Liver (tissue), 9 donors: ENCODE measurements around the gene OR4B1. TPM values are rescaled to one million over a fixed set of nuclear protein-coding genes. Genes with fewer than 3 reads are reported as not detected.

ENCODE experiments used
- DNase-seq: peaks from one replicate; pipeline ENCODE4 v3.0.0-alpha.2; 2017; ENCODE audit warnings: low spot score
- H3K27ac ChIP-seq, 2 donors: one replicate each; pipeline ENCODE4 v1.7.0; 2013; ENCODE audit warnings: inconsistent platforms in 2 of 2, low read length in 2 of 2, control low read depth in 1 of 2, low read depth in 1 of 2, mild to moderate bottlenecking in 1 of 2
- H3K27me3 ChIP-seq, 4 donors: one replicate each; pipeline versions ENCODE4 v1.6.1 to v1.7.0; 2013; ENCODE audit warnings: low read length in 3 of 4, inconsistent platforms in 1 of 4, mild to moderate bottlenecking in 1 of 4, moderate library complexity in 1 of 4; ENCODE audit not compliant: control insufficient read depth in 4 of 4, insufficient read depth in 4 of 4
- H3K36me3 ChIP-seq, 4 donors: one replicate each; pipeline versions ENCODE4 v1.6.1 to v1.7.0; 2013; ENCODE audit warnings: low read length in 3 of 4, mild to moderate bottlenecking in 3 of 4, low read depth in 1 of 4, moderate library complexity in 1 of 4; ENCODE audit not compliant: control insufficient read depth in 4 of 4, insufficient read depth in 3 of 4
- H3K4me1 ChIP-seq, 4 donors: one replicate each; pipeline versions ENCODE4 v1.6.1 to v1.7.0; 2013; ENCODE audit warnings: low read length in 3 of 4, mild to moderate bottlenecking in 3 of 4, moderate library complexity in 1 of 4; ENCODE audit not compliant: control insufficient read depth in 4 of 4, insufficient read depth in 4 of 4
- H3K4me3 ChIP-seq, 3 donors: one replicate each; pipeline versions ENCODE4 v1.6.1 to v1.7.0; 2013; ENCODE audit warnings: low read length in 3 of 3, control low read depth in 1 of 3, low read depth in 1 of 3, mild to moderate bottlenecking in 1 of 3
- H3K9ac ChIP-seq, 2 donors: one replicate each; pipeline ENCODE4 v1.7.0; 2013; ENCODE audit warnings: low read length in 2 of 2, mild to moderate bottlenecking in 2 of 2, moderate library complexity in 2 of 2, control low read depth in 1 of 2, low read depth in 1 of 2
- H3K9me3 ChIP-seq, 4 donors: one replicate each; pipeline versions ENCODE4 v1.6.1 to v1.7.0; 2013; ENCODE audit warnings: low read length in 3 of 4; ENCODE audit not compliant: control insufficient read depth in 4 of 4
- ATF3 ChIP-seq: IDR thresholded peaks from 2 replicates; pipeline ENCODE4 v1.6.1; 2016; ENCODE audit warnings: antibody characterized with exemption
- FOXA1 ChIP-seq: IDR thresholded peaks from 2 replicates; pipeline ENCODE4 v1.6.1; 2016; ENCODE audit warnings: antibody characterized with exemption
- FOXA2 ChIP-seq: IDR thresholded peaks from 2 replicates; pipeline ENCODE4 v1.6.1; 2016; ENCODE audit warnings: antibody characterized with exemption
- GABPA ChIP-seq, 2 donors: IDR thresholded peaks in 1 of 2; conservative IDR thresholded peaks in 1 of 2; 2 replicates each; pipeline ENCODE4 v1.6.1; 2016; ENCODE audit warnings: antibody characterized with exemption in 2 of 2, mild to moderate bottlenecking in 1 of 2, moderate library complexity in 1 of 2
- HNF4A ChIP-seq, 2 donors: conservative IDR thresholded peaks; 2 replicates each; pipeline ENCODE4 v1.6.1; 2016; ENCODE audit warnings: antibody characterized with exemption in 2 of 2, mild to moderate bottlenecking in 2 of 2
- HNF4G ChIP-seq: IDR thresholded peaks from 2 replicates; pipeline ENCODE4 v1.6.1; 2016; ENCODE audit warnings: antibody characterized with exemption
- JUND ChIP-seq, 2 donors: IDR thresholded peaks; 2 replicates each; pipeline ENCODE4 v1.6.1; 2016; ENCODE audit warnings: antibody characterized with exemption in 2 of 2
- NR2F2 ChIP-seq: IDR thresholded peaks from 2 replicates; pipeline ENCODE4 v1.6.1; 2016; ENCODE audit warnings: antibody characterized with exemption
- RAD21 ChIP-seq, 2 donors: IDR thresholded peaks; 2 replicates each; pipeline ENCODE4 v1.6.1; 2016; ENCODE audit warnings: antibody characterized with exemption in 2 of 2, mild to moderate bottlenecking in 2 of 2
- REST ChIP-seq: IDR thresholded peaks from 2 replicates; pipeline ENCODE4 v1.6.1; 2016; ENCODE audit warnings: antibody characterized with exemption, mild to moderate bottlenecking
- RXRA ChIP-seq, 2 donors: IDR thresholded peaks; 2 replicates each; pipeline ENCODE4 v1.6.1; 2017 to 2018; ENCODE audit warnings: antibody characterized with exemption in 2 of 2, mild to moderate bottlenecking in 1 of 2
- SP1 ChIP-seq: IDR thresholded peaks from 2 replicates; pipeline ENCODE4 v1.6.1; 2018; ENCODE audit warnings: antibody characterized with exemption, mild to moderate bottlenecking
- TAF1 ChIP-seq: conservative IDR thresholded peaks from 2 replicates; pipeline ENCODE4 v1.6.1; 2016; ENCODE audit warnings: antibody characterized with exemption, mild to moderate bottlenecking
- YY1 ChIP-seq: IDR thresholded peaks from 2 replicates; pipeline ENCODE4 v1.6.1; 2016; ENCODE audit warnings: antibody characterized with exemption, mild to moderate bottlenecking
- WGBS: extraction: QIAGEN DNeasy Blood & Tissue Kit; methylation state at CpG from one replicate; pipeline ENCODE4 v1.1.7; 2013; 5-methylcytosine and 5-hydroxymethylcytosine counted together
- polyA plus RNA-seq, 2 donors: library from polyadenylated mRNA; stranded (reverse) in 1 of 2; unstranded in 1 of 2; fragments of 200-250 nt in 1 of 2; fragments of >200 nt in 1 of 2; fragmentation: Nextera tagmentation in 1 of 2; extraction: Ambion mirVana in 1 of 2; gene quantifications; one replicate each; pipeline versions ENCODE4 v1.2.1 to v1.2.3, GENCODE V29; 2013 to 2015
- total RNA-seq, 2 donors: library from RNA; depleted of rRNA; stranded (reverse); fragments of >200 nt; gene quantifications; one replicate each; pipeline ENCODE4 v1.2.3, GENCODE V29; 2014
- TF ChIP-seq, protein P1 (sequence below): IDR thresholded peaks from 2 replicates; pipeline ENCODE4 v1.6.1; 2016; ENCODE audit warnings: antibody characterized with exemption
- TF ChIP-seq, protein P2 (sequence below): fragments of 150-350 bp; IDR thresholded peaks from 2 replicates; pipeline ENCODE4 v1.5.1; 2017; ENCODE audit warnings: improper control_type of control experiment, low read depth, low read length; ENCODE audit not compliant: missing input control
- TF ChIP-seq, protein P3 (sequence below): IDR thresholded peaks from 2 replicates; pipeline ENCODE4 v1.6.1; 2016; ENCODE audit warnings: antibody characterized with exemption
- donor health status: healthy.
- donor health status: healthy.
- donor health status: healthy.
- donor health status: healthy.
- donor health status: healthy.

Gene OR4B1
- total and polyA plus RNA-seq, 4 donors: not detected

- DNase-seq: no peak
- Histone ChIP-seq H3K27me3 (no peaks in the 10 kb centered on the region), H3K27ac (no peak overlapping the region), H3K4me1 (no peaks in the 10 kb centered on the region), H3K9ac (no peak overlapping the region), H3K4me3 (no peak overlapping the region), H3K36me3 (peaks cover 3 to 14% (median 10%) of the 10 kb centered on the region in 4 donors), H3K9me3 (no peaks in the 10 kb centered on the region)
- 79% methylated on average over 10 of the region's 10 CpGs for WGBS
- TF ChIP-seq YY1: no peak
- no peak for TF ChIP-seq JUND (IDR thresholded peaks at IDR 0.05)
- TF ChIP-seq FOXA1: no peak
- TF ChIP-seq, protein P1, sequence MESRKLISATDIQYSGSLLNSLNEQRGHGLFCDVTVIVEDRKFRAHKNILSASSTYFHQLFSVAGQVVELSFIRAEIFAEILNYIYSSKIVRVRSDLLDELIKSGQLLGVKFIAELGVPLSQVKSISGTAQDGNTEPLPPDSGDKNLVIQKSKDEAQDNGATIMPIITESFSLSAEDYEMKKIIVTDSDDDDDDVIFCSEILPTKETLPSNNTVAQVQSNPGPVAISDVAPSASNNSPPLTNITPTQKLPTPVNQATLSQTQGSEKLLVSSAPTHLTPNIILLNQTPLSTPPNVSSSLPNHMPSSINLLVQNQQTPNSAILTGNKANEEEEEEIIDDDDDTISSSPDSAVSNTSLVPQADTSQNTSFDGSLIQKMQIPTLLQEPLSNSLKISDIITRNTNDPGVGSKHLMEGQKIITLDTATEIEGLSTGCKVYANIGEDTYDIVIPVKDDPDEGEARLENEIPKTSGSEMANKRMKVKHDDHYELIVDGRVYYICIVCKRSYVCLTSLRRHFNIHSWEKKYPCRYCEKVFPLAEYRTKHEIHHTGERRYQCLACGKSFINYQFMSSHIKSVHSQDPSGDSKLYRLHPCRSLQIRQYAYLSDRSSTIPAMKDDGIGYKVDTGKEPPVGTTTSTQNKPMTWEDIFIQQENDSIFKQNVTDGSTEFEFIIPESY: no peak
- TF ChIP-seq RXRA (IDR thresholded peaks at IDR 0.05): no peak
- no peak for TF ChIP-seq HNF4A (conservative IDR thresholded peaks at IDR 0.05)
- TF ChIP-seq REST: no peak
- TF ChIP-seq FOXA2: no peak
- no peak for TF ChIP-seq TAF1
- no peak for TF ChIP-seq NR2F2
- no peak for TF ChIP-seq RAD21 (IDR thresholded peaks at IDR 0.05)
- TF ChIP-seq ATF3: no peak
- no peak for TF ChIP-seq SP1
- TF ChIP-seq, protein P2, sequence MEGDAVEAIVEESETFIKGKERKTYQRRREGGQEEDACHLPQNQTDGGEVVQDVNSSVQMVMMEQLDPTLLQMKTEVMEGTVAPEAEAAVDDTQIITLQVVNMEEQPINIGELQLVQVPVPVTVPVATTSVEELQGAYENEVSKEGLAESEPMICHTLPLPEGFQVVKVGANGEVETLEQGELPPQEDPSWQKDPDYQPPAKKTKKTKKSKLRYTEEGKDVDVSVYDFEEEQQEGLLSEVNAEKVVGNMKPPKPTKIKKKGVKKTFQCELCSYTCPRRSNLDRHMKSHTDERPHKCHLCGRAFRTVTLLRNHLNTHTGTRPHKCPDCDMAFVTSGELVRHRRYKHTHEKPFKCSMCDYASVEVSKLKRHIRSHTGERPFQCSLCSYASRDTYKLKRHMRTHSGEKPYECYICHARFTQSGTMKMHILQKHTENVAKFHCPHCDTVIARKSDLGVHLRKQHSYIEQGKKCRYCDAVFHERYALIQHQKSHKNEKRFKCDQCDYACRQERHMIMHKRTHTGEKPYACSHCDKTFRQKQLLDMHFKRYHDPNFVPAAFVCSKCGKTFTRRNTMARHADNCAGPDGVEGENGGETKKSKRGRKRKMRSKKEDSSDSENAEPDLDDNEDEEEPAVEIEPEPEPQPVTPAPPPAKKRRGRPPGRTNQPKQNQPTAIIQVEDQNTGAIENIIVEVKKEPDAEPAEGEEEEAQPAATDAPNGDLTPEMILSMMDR: no peak
- no peak for TF ChIP-seq GABPA (IDR thresholded peaks at IDR 0.05 in 1 of 2, conservative IDR thresholded peaks at IDR 0.05 in 1 of 2)
- TF ChIP-seq HNF4G: no peak
- TF ChIP-seq, protein P3, sequence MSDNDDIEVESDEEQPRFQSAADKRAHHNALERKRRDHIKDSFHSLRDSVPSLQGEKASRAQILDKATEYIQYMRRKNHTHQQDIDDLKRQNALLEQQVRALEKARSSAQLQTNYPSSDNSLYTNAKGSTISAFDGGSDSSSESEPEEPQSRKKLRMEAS: no peak
These were observed 46.1 kb upstream of the OR4B1 start for GRCh38 chr11:48170241-48171233.
